Right atrium auricular region (tissue), 2 donors: ENCODE results near the gene RET. TPM values are rescaled to one million over a fixed set of nuclear protein-coding genes. Genes with fewer than 3 reads are reported as not detected.

Experiments used
- DNase-seq: peaks from one replicate; pipeline ENCODE4 v3.0.0-alpha.2; 2019; ENCODE audit warnings: low spot score
- H3K27ac ChIP-seq, 2 donors: fragments of 200-600 bp; sonication (generic); 1 replicate in 1 of 2; 2 replicates in 1 of 2; pipeline ENCODE4 v1.5.1; 2016 to 2019
- H3K27me3 ChIP-seq, 2 donors: fragments of 200-600 bp; sonication (generic); one replicate each; pipeline versions ENCODE4 v1.5.1 to v1.6.0; 2017 to 2019
- H3K36me3 ChIP-seq: fragments of 200-600 bp; sonication (generic); one replicate; pipeline ENCODE4 v1.5.1; 2016
- H3K4me1 ChIP-seq, 2 donors: fragments of 200-600 bp; sonication (generic); one replicate each; pipeline versions ENCODE4 v1.5.1 to v1.6.0; 2017 to 2019
- H3K4me3 ChIP-seq, 2 donors: fragments of 200-600 bp; sonication (generic); 1 replicate in 1 of 2; 2 replicates in 1 of 2; pipeline ENCODE4 v1.5.1; 2017 to 2019; ENCODE audit warnings: mild to moderate bottlenecking in 1 of 2, moderate library complexity in 1 of 2
- H3K9me3 ChIP-seq, 2 donors: fragments of 200-600 bp; sonication (generic); one replicate each; pipeline ENCODE4 v1.5.1; 2019
- total RNA-seq, 2 donors: library from RNA; depleted of rRNA; stranded (reverse); fragments of >200 nt; gene quantifications; one replicate each; pipeline ENCODE4 v1.1.0, GENCODE V29; 2016
- TF ChIP-seq, protein P1 (sequence below), 2 donors: fragments of 200-600 bp; sonication (generic); IDR thresholded peaks; one replicate each; pipeline ENCODE4 v1.5.1; 2019; ENCODE audit warnings: antibody characterized with exemption in 2 of 2

Gene RET
- total RNA-seq, 2 donors from 2014 or later: 0.12 to 0.44 TPM

DNA sequence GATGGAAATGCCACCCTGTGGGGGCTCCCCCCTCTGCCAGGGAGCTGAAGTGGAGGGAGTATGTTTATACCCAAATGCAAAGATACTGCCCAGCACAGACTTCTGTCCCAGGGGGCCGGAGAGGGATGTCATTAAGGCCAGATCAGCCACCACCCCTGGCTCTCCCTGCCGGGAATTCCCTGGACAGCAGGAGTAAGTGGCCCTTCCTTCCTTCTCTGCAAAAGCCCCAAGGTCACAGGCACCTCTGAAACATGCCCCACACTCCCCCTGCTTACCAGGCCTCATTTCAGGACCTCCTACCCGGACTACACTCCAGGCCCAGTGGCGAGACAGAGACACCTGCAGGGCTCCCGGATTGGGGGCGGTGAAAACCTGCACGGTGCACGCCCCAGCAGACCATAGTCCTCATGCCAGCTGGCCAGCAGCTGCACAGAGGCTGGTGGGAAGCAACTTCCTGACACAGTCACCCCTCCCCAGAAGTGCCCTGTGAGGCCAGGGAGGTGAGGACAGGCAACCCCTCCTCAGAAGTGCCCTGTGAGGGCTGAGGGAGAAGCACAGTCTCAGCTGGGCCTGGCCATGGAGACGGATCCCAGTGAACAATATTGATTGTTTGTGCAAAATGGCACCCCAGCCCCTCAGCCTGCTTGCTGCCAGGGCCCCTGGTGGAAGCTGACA is 33.0 kb upstream of the RET start:
- no peaks in the 10 kb centered on the region for H3K27me3 ChIP-seq
- TF ChIP-seq, protein P1, sequence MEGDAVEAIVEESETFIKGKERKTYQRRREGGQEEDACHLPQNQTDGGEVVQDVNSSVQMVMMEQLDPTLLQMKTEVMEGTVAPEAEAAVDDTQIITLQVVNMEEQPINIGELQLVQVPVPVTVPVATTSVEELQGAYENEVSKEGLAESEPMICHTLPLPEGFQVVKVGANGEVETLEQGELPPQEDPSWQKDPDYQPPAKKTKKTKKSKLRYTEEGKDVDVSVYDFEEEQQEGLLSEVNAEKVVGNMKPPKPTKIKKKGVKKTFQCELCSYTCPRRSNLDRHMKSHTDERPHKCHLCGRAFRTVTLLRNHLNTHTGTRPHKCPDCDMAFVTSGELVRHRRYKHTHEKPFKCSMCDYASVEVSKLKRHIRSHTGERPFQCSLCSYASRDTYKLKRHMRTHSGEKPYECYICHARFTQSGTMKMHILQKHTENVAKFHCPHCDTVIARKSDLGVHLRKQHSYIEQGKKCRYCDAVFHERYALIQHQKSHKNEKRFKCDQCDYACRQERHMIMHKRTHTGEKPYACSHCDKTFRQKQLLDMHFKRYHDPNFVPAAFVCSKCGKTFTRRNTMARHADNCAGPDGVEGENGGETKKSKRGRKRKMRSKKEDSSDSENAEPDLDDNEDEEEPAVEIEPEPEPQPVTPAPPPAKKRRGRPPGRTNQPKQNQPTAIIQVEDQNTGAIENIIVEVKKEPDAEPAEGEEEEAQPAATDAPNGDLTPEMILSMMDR (IDR thresholded peaks at IDR 0.05): no peak

DNA sequence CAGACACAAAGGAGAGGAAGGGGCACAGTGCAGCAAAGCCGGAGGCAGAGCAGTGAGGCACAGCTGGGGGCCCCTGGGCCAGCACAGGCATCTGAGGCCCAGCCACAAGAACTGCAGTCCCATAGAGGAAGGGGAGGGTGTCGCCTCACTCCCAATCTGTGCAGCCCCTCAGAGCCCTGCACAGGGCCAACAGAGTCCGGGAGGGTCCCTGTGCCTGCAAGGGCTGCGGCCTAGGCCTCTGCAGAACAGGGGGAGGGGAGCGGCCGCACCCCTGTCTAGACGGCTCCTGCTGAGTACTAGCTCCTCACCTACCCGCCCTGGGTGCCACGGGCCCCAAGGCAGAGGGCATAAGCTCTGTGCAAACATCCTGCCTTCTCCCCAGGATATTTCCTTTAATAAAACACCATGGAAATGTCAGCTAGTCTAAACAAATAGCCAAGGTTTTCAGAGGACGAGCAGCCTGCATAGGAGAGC is 32.4 kb upstream of the RET start:
- Histone ChIP-seq H3K4me3 (no peak overlapping the region), H3K27me3 (no peaks in the 10 kb centered on the region), H3K4me1 (no peaks in the 10 kb centered on the region), H3K27ac (no peak overlapping the region), H3K9me3 (no peaks in the 10 kb centered on the region), H3K36me3 (no peaks in the 10 kb centered on the region)
- TF ChIP-seq, protein P1 (IDR thresholded peaks at IDR 0.05): no peak
- no peak for DNase-seq

More for the DNA sequence above, 33.0 kb upstream of the RET start:
- H3K36me3 ChIP-seq: no peaks in the 10 kb centered on the region
- no peak overlapping the region for H3K27ac ChIP-seq
- DNase-seq: no peak
- H3K4me3 ChIP-seq: no peak overlapping the region
- no peaks in the 10 kb centered on the region for H3K4me1 ChIP-seq
- H3K9me3 ChIP-seq: no peaks in the 10 kb centered on the region

DNA sequence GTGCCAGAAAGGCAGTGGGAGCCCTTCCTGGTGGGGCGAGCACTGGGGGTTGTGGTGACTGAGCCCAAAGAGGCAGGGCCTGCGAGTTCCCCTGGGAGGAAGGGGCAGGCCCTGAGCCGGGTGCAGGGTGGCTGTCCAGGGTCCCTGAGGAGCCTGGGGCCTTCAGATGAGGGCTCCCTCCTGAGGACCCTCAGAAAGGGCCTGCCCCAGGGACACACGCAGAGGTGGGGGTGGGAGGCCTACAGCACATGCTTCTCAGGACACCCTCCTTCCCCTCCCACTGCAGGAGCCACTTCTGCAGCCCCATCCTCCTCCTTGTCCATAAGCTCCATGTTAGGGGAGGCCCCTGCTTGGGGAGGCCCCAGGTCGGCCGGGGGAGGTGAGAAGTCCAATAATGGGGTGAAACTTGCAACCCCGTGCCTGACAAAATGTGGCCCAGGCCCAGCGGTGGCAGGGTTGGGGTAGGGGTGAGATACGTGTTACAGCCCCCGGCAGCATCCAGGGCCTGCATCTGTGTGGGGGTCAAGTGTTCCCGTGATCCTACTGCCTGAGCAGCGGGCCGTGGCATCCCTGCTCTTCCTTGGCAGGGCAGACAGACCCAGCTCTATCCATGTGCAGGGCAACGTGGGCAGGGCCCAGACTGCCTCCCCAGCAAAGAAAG is 31.8 kb upstream of the RET start:
- TF ChIP-seq, protein P1 (IDR thresholded peaks at IDR 0.05): no peak
- H3K4me1 ChIP-seq: no peaks in the 10 kb centered on the region
- H3K27ac ChIP-seq: no peak overlapping the region
- H3K9me3 ChIP-seq: no peaks in the 10 kb centered on the region
- no peak overlapping the region for H3K4me3 ChIP-seq
- no peak for DNase-seq
- no peaks in the 10 kb centered on the region for H3K36me3 ChIP-seq
- H3K27me3 ChIP-seq: no peaks in the 10 kb centered on the region

DNA sequence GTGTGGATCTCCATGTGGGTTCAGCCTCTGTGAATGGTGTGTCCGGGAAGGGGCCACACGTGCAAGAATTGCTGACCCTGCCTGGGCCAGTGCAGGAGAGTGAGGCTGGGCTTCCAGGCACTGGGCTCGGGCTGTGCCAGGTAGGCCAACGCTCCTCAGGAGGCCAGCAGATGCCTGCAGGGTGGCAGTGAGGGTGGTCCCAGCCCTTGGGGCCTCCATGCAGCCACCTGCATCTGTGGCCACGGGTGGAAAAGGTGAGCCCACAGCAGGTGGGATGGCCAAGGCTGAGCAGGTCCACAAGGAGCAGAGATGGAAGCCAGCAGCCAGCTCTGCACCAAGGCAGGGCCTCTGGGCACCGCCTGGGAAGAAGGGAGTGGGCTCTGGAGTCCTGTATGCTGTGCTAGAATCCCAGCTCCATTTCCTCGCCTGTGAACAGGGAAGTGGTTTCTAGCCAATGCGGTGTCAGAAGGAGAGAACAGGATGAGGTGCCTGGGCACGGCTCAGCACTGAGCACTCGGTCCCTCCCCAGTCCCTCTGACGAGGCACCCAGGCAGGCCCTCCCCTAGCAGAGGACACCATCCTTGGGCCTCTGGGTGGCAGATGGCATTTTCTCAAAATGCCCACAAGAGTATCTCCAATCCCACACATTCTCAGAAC is 31.1 kb upstream of the RET start:
- Histone ChIP-seq H3K27me3 (no peaks in the 10 kb centered on the region), H3K4me3 (no peak overlapping the region), H3K27ac (no peak overlapping the region), H3K4me1 (no peaks in the 10 kb centered on the region), H3K9me3 (no peaks in the 10 kb centered on the region), H3K36me3 (no peaks in the 10 kb centered on the region)
- no peak for DNase-seq
- TF ChIP-seq, protein P1 (IDR thresholded peaks at IDR 0.05): no peak

DNA sequence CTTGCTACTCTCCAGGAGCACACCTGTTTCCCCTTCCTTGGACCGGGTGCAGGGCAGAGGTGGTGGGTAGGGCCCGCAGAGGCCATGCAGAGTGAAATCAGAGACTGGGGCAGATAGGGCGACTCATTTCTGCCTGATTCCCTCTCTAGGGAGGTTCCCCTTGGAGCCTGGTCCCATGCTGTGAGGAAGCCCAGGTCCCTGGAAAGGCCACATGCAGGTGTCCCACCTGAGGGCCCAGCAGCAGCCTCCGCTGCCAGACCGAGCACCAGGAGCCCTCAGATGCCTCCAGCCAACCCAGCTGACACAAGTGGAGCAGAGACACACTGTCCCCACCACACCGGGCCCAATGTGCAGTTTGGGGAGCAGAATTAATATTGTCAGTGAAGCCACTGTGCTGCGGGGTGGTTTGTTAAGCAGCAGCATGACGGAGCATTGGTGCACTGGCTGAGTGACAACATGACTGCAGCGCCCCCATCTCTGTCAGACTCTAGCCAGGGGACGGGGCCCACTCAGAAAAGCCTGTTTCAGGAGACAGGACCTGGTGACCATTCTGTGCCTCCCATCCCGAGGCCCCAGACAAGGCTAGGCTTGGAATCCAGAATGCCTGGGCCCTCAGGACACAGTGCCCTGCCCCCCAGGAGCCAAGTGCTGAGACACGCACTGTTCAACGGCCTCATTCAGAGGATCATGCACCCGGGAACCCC is 30.4 kb upstream of the RET start:
- Histone ChIP-seq H3K27ac (no peak overlapping the region), H3K27me3 (no peaks in the 10 kb centered on the region), H3K36me3 (no peaks in the 10 kb centered on the region), H3K9me3 (no peaks in the 10 kb centered on the region), H3K4me1 (no peaks in the 10 kb centered on the region), H3K4me3 (no peak overlapping the region)
- DNase-seq: no peak
- TF ChIP-seq, protein P1 (IDR thresholded peaks at IDR 0.05): no peak
